VCaP (cell line): ENCODE data around the gene LDLRAD4.

ENCODE experiments used
- H3K27ac ChIP-seq: fragments of 450-650 bp; 2 replicates; pipeline ENCODE4 v1.5.1; 2017
- CTCF ChIP-seq: fragments of 450-650 bp; conservative IDR thresholded peaks from 2 replicates; pipeline ENCODE4 v1.5.1; 2017; ENCODE audit warnings: mild to moderate bottlenecking, moderate library complexity

LDLRAD4 gene

GRCh38 chr18:13284330-13285027 is 65.9 kb downstream of the LDLRAD4 start:
- TF ChIP-seq CTCF, result no peak
- no peak overlapping the region for H3K27ac ChIP-seq

- H3K27ac ChIP-seq, result no peak overlapping the region
- TF ChIP-seq CTCF, result no peak
These were observed 67.3 kb downstream of the LDLRAD4 start for GRCh38 chr18:13285874-13286273.

GRCh38 chr18:13286456-13287125 is 68.0 kb downstream of the LDLRAD4 start:
- H3K27ac ChIP-seq, result no peak overlapping the region

GRCh38 chr18:13287372-13287771 is 68.8 kb downstream of the LDLRAD4 start:
- no peak overlapping the region for H3K27ac ChIP-seq
- TF ChIP-seq CTCF, result no peak

More at GRCh38 chr18:13286456-13287125, 68.0 kb downstream of the LDLRAD4 start:
- no peak for TF ChIP-seq CTCF

GRCh38 chr18:13288509-13289133 is 70.1 kb downstream of the LDLRAD4 start:
- TF ChIP-seq CTCF, result no peak
- H3K27ac ChIP-seq, result no peak overlapping the region

GRCh38 chr18:13289481-13290205 is 71.1 kb downstream of the LDLRAD4 start:
- peak overlapping the region; percentile 67 for H3K27ac ChIP-seq
- TF ChIP-seq CTCF, result no peak

- no peak for TF ChIP-seq CTCF
- peak overlapping the region; percentile 67 for H3K27ac ChIP-seq
These were observed 72.3 kb downstream of the LDLRAD4 start for GRCh38 chr18:13290856-13291271.
